HEK293 (cell line): ENCODE data around the gene DUSP19.

ENCODE experiments used
- BCL11B ChIP-seq: fragments of 450-650 bp; formaldehyde crosslinking; IDR thresholded peaks from 2 replicates; pipeline ENCODE4 v1.5.1; 2016; ENCODE audit warnings: low read depth, missing biosample characterization, missing genetic modification characterization
- GLI4 ChIP-seq: fragments of 450-650 bp; formaldehyde crosslinking; IDR thresholded peaks from 2 replicates; pipeline ENCODE4 v1.5.1; 2016; ENCODE audit warnings: missing biosample characterization, missing genetic modification characterization
- GLIS2 ChIP-seq: fragments of 450-650 bp; formaldehyde crosslinking; IDR thresholded peaks from 2 replicates; pipeline ENCODE4 v1.5.1; 2016; ENCODE audit warnings: missing biosample characterization, missing genetic modification characterization
- INSM2 ChIP-seq: fragments of 450-650 bp; formaldehyde crosslinking; IDR thresholded peaks from 2 replicates; pipeline ENCODE4 v1.5.1; 2016; ENCODE audit warnings: missing biosample characterization, missing genetic modification characterization
- KLF17 ChIP-seq: fragments of 450-650 bp; formaldehyde crosslinking; IDR thresholded peaks from 2 replicates; pipeline ENCODE4 v1.5.1; 2016; ENCODE audit warnings: missing biosample characterization, missing genetic modification characterization
- PRDM10 ChIP-seq: fragments of 450-650 bp; formaldehyde crosslinking; IDR thresholded peaks from 2 replicates; pipeline ENCODE4 v1.5.1; 2016; ENCODE audit warnings: missing biosample characterization, missing genetic modification characterization
- ZBTB8A ChIP-seq: fragments of 450-650 bp; formaldehyde crosslinking; IDR thresholded peaks from 2 replicates; pipeline ENCODE4 v1.5.1; 2016; ENCODE audit warnings: missing biosample characterization, missing genetic modification characterization
- ZNF175 ChIP-seq: fragments of 450-650 bp; formaldehyde crosslinking; IDR thresholded peaks from 2 replicates; pipeline ENCODE4 v1.5.1; 2016; ENCODE audit warnings: missing biosample characterization, missing genetic modification characterization
- ZNF26 ChIP-seq: fragments of 450-650 bp; formaldehyde crosslinking; IDR thresholded peaks from 2 replicates; pipeline ENCODE4 v1.5.1; 2016; ENCODE audit warnings: missing biosample characterization, missing genetic modification characterization
- ZNF302 ChIP-seq: fragments of 450-650 bp; formaldehyde crosslinking; IDR thresholded peaks from 2 replicates; pipeline ENCODE4 v1.5.1; 2016; ENCODE audit warnings: missing biosample characterization, missing genetic modification characterization, low read depth
- ZNF311 ChIP-seq: fragments of 450-650 bp; formaldehyde crosslinking; IDR thresholded peaks from 2 replicates; pipeline ENCODE4 v1.5.1; 2017; ENCODE audit warnings: missing biosample characterization, missing genetic modification characterization, borderline replicate concordance
- ZNF335 ChIP-seq: fragments of 450-650 bp; formaldehyde crosslinking; conservative IDR thresholded peaks from 2 replicates; pipeline ENCODE4 v1.5.1; 2016; ENCODE audit warnings: missing biosample characterization, missing genetic modification characterization
- ZNF350 ChIP-seq: fragments of 450-650 bp; formaldehyde crosslinking; IDR thresholded peaks from 2 replicates; pipeline ENCODE4 v1.5.0; 2017; ENCODE audit warnings: missing biosample characterization, mild to moderate bottlenecking, missing genetic modification characterization
- ZNF37A ChIP-seq: fragments of 450-650 bp; IDR thresholded peaks from 2 replicates; pipeline ENCODE4 v1.5.1; 2018; ENCODE audit warnings: missing biosample characterization, missing genetic modification characterization
- ZNF394 ChIP-seq: fragments of 450-650 bp; formaldehyde crosslinking; IDR thresholded peaks from 2 replicates; pipeline ENCODE4 v1.5.1; 2016; ENCODE audit warnings: missing biosample characterization, missing genetic modification characterization, mild to moderate bottlenecking, moderate library complexity, borderline replicate concordance
- ZNF416 ChIP-seq: fragments of 450-650 bp; formaldehyde crosslinking; IDR thresholded peaks from 2 replicates; pipeline ENCODE4 v1.5.1; 2016; ENCODE audit warnings: missing biosample characterization, missing genetic modification characterization
- ZNF433 ChIP-seq: fragments of 450-650 bp; formaldehyde crosslinking; IDR thresholded peaks from 2 replicates; pipeline ENCODE4 v1.5.1; 2016; ENCODE audit warnings: missing biosample characterization, missing genetic modification characterization, low read depth
- ZNF513 ChIP-seq: fragments of 450-650 bp; IDR thresholded peaks from 2 replicates; pipeline ENCODE4 v1.5.1; 2018; ENCODE audit warnings: missing biosample characterization, missing genetic modification characterization
- ZNF529 ChIP-seq: fragments of 450-650 bp; formaldehyde crosslinking; IDR thresholded peaks from 2 replicates; pipeline ENCODE4 v1.5.1; 2017; ENCODE audit warnings: missing genetic modification characterization, missing biosample characterization; ENCODE audit not compliant: insufficient replicate concordance
- ZNF585B ChIP-seq: fragments of 450-650 bp; formaldehyde crosslinking; IDR thresholded peaks from 2 replicates; pipeline ENCODE4 v1.5.1; 2016; ENCODE audit warnings: missing biosample characterization, missing genetic modification characterization
- ZNF596 ChIP-seq: fragments of 450-650 bp; IDR thresholded peaks from 2 replicates; pipeline ENCODE4 v1.5.0; 2018; ENCODE audit warnings: missing biosample characterization, mild to moderate bottlenecking, missing genetic modification characterization, moderate library complexity
- ZNF626 ChIP-seq: fragments of 450-650 bp; sonication (Bioruptor Pico); formaldehyde crosslinking; IDR thresholded peaks from 2 replicates; pipeline ENCODE4 v1.5.1; 2018; ENCODE audit warnings: missing biosample characterization, missing genetic modification characterization, inconsistent platforms
- ZNF645 ChIP-seq: fragments of 450-650 bp; formaldehyde crosslinking; IDR thresholded peaks from 2 replicates; pipeline ENCODE4; 2016; ENCODE audit warnings: missing biosample characterization, missing genetic modification characterization
- ZNF670 ChIP-seq: fragments of 450-650 bp; formaldehyde crosslinking; IDR thresholded peaks from 2 replicates; pipeline ENCODE4 v1.5.1; 2016; ENCODE audit warnings: missing biosample characterization, missing genetic modification characterization, low read depth
- ZNF707 ChIP-seq: fragments of 450-650 bp; formaldehyde crosslinking; IDR thresholded peaks from 2 replicates; pipeline ENCODE4 v1.5.1; 2016; ENCODE audit warnings: missing biosample characterization, missing genetic modification characterization
- ZNF792 ChIP-seq: fragments of 450-650 bp; formaldehyde crosslinking; IDR thresholded peaks from 2 replicates; pipeline ENCODE4 v1.5.1; 2016; ENCODE audit warnings: missing biosample characterization, missing genetic modification characterization
- ZSCAN16 ChIP-seq: fragments of 450-650 bp; formaldehyde crosslinking; IDR thresholded peaks from 2 replicates; pipeline ENCODE4 v1.5.1; 2016; ENCODE audit warnings: missing biosample characterization, missing genetic modification characterization
- ZSCAN18 ChIP-seq: fragments of 450-650 bp; formaldehyde crosslinking; IDR thresholded peaks from 2 replicates; pipeline ENCODE4 v1.5.1; 2016; ENCODE audit warnings: missing biosample characterization, missing genetic modification characterization

Gene DUSP19

GRCh38 chr2:183037553-183038340, 40.8 kb upstream of the DUSP19 start (continued):
- TF ChIP-seq PRDM10 = peak; percentile 71
- TF ChIP-seq ZNF26 = no peak
- no peak for TF ChIP-seq ZNF416 (tag by site-specific recombination)
- TF ChIP-seq ZNF433 (tag by site-specific recombination) = no peak
- no peak for TF ChIP-seq ZNF311 (tag by site-specific recombination)
- TF ChIP-seq INSM2 (tag by site-specific recombination) = no peak
- no peak for TF ChIP-seq ZNF585B (tag by site-specific recombination)
- no peak for TF ChIP-seq ZNF596 (tag by site-specific recombination)
- no peak for TF ChIP-seq ZNF302 (tag by site-specific recombination)
- no peak for TF ChIP-seq ZNF645 (tag by site-specific recombination)
- no peak for TF ChIP-seq ZSCAN16 (tag by site-specific recombination)
- no peak for TF ChIP-seq ZNF350 (tag by site-specific recombination)
- no peak for TF ChIP-seq ZNF626
- 0 out of 2 replicates have a peak, but pooled peaks have one; percentile 28 for TF ChIP-seq ZNF335
- TF ChIP-seq KLF17 (tag by site-specific recombination) = no peak
- TF ChIP-seq GLI4 (tag by site-specific recombination) = no peak
- no peak for TF ChIP-seq ZNF529 (tag by site-specific recombination)
- TF ChIP-seq ZSCAN18 (tag by site-specific recombination) = no peak
- TF ChIP-seq ZNF37A (tag by site-specific recombination) = no peak
- peak; percentile 84 for TF ChIP-seq ZBTB8A (tag by site-specific recombination)
- no peak for TF ChIP-seq ZNF175
- no peak for TF ChIP-seq ZNF792
- TF ChIP-seq ZNF394 (tag by site-specific recombination) = no peak
- no peak for TF ChIP-seq ZNF707
- peak; percentile 48; the same call in 1 of the 2 replicates for TF ChIP-seq GLIS2 (tag by site-specific recombination)
- no peak for TF ChIP-seq ZNF670 (tag by site-specific recombination)
- TF ChIP-seq ZNF513 (tag by site-specific recombination) = peak; percentile 54
- no peak for TF ChIP-seq BCL11B (tag by site-specific recombination)
